ENCODE results near the gene VPREB3.

The VPREB3 gene

DNA sequence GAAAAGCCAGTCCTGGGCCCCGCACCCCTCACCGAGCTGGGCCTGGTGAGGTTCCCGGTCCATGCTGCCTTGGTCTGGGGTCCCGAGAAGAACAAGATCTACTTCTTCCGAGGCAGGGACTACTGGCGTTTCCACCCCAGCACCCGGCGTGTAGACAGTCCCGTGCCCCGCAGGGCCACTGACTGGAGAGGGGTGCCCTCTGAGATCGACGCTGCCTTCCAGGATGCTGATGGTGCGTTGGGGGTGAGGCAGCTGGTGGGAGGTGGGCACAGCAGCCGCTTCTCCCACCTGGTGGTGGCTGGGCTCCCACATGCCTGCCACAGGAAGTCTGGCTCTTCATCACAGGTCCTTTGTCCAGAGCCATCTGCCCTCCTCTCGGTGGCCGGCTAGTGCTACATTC is 28.0 kb upstream of the VPREB3 start:
- H2AFZ ChIP-seq (ENCODE audit: low read length): no peak overlapping the region

DNA sequence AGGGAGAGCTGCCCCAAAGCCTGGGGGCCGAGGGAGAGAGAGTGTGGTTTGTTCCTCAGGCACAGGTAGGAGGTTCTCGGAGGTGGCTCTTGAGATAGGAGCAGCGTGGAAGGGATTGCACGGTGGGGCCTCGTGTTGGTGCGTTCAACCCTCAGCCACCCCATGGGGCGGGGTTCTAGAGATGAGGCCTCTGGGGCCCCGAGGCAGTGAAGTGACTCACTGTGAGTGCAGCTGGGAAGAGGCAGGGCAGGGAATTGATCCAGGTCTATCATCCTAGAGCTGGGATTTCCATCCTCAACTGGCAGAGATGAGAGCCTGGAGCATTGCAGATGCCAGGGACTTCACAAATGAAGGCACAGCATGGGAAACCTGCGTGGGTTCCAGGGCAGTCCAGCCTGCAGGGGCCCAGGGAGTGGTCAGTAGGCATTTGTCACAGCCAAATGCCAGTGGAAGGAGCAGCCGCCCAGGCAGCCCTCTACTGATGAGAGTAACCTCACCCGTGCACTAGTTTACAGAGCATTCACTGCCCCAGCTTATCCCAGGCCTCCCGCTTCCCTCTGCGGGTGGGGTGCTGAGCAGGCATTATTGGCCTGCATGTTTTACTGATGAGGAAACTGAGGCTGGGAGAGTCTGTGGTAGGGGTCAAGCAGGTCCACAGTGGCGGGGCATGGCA is 27.4 kb upstream of the VPREB3 start:
- H3K9ac ChIP-seq (ENCODE audit: low read length): no peak overlapping the region
- H3K4me2 ChIP-seq (ENCODE audit: low read length): no peak overlapping the region
- H2AFZ ChIP-seq (ENCODE audit: low read length): no peak overlapping the region

More for the DNA sequence above, 28.0 kb upstream of the VPREB3 start:
- Histone ChIP-seq H3K36me3 (ENCODE audit: insufficient read depth, low read length) (no peaks in the 10 kb centered on the region), H3K79me2 (ENCODE audit: insufficient read depth, low read length) (no peaks in the 10 kb centered on the region), H3K9me3 (ENCODE audit: low read length) (no peaks in the 10 kb centered on the region), H3K9ac (ENCODE audit: low read length) (no peak overlapping the region), H4K20me1 (ENCODE audit: insufficient read depth, low read length) (no peaks in the 10 kb centered on the region), H3K4me1 (ENCODE audit: insufficient read depth, low read length, severe bottlenecking) (peaks cover 7% of the 10 kb centered on the region), H3K9me2 (ENCODE audit: low read depth, low read length) (no peaks in the 10 kb centered on the region), H3K27me3 (ENCODE audit: insufficient read depth, low read length) (0 out of 2 replicates have a peak, but pooled peaks cover 4% of the 10 kb centered on the region), H3K4me3 (ENCODE audit: low read depth, low read length, poor library complexity, severe bottlenecking) (no peak overlapping the region), H3K27ac (ENCODE audit: low read depth, low read length, poor library complexity, severe bottlenecking) (no peak overlapping the region), H3F3A (ENCODE audit: insufficient read depth, low read length) (no peaks in the 10 kb centered on the region), H3K4me2 (ENCODE audit: low read length) (no peak overlapping the region)
- TF ChIP-seq, protein P1, sequence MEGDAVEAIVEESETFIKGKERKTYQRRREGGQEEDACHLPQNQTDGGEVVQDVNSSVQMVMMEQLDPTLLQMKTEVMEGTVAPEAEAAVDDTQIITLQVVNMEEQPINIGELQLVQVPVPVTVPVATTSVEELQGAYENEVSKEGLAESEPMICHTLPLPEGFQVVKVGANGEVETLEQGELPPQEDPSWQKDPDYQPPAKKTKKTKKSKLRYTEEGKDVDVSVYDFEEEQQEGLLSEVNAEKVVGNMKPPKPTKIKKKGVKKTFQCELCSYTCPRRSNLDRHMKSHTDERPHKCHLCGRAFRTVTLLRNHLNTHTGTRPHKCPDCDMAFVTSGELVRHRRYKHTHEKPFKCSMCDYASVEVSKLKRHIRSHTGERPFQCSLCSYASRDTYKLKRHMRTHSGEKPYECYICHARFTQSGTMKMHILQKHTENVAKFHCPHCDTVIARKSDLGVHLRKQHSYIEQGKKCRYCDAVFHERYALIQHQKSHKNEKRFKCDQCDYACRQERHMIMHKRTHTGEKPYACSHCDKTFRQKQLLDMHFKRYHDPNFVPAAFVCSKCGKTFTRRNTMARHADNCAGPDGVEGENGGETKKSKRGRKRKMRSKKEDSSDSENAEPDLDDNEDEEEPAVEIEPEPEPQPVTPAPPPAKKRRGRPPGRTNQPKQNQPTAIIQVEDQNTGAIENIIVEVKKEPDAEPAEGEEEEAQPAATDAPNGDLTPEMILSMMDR (IDR thresholded peaks at IDR 0.05; ENCODE audit: low read length): no peak
- TF ChIP-seq EZH2 (IDR thresholded peaks at IDR 0.05; ENCODE audit: borderline replicate concordance, low read length): no peak

DNA sequence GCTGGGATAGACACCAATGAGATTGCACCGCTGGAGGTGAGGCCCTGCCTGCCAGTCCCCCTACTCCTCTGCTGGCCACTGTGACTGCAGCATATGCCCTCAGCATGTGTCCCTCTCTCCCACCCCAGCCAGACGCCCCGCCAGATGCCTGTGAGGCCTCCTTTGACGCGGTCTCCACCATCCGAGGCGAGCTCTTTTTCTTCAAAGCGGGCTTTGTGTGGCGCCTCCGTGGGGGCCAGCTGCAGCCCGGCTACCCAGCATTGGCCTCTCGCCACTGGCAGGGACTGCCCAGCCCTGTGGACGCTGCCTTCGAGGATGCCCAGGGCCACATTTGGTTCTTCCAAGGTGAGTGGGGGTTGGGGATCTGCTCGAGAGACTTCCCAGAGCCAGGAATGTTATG is 26.8 kb upstream of the VPREB3 start:
- no peak overlapping the region for H3K4me2 ChIP-seq (ENCODE audit: low read length)
- no peak overlapping the region for H3K27ac ChIP-seq (ENCODE audit: low read depth, low read length, poor library complexity, severe bottlenecking)
- no peak overlapping the region for H3K9ac ChIP-seq (ENCODE audit: low read length)
- no peaks in the 10 kb centered on the region for H3K36me3 ChIP-seq (ENCODE audit: insufficient read depth, low read length)
- TF ChIP-seq, protein P1 (IDR thresholded peaks at IDR 0.05; ENCODE audit: low read length): no peak
- TF ChIP-seq EZH2 (IDR thresholded peaks at IDR 0.05; ENCODE audit: borderline replicate concordance, low read length): no peak
- no peaks in the 10 kb centered on the region for H4K20me1 ChIP-seq (ENCODE audit: insufficient read depth, low read length)
- H3F3A ChIP-seq (ENCODE audit: insufficient read depth, low read length): no peaks in the 10 kb centered on the region
- H3K4me1 ChIP-seq (ENCODE audit: insufficient read depth, low read length, severe bottlenecking): peaks cover under 1% of the 10 kb centered on the region
- no peaks in the 10 kb centered on the region for H3K79me2 ChIP-seq (ENCODE audit: insufficient read depth, low read length)
- no peak overlapping the region for H3K4me3 ChIP-seq (ENCODE audit: low read depth, low read length, poor library complexity, severe bottlenecking)
- 0 out of 2 replicates have a peak, but pooled peaks cover 4% of the 10 kb centered on the region for H3K27me3 ChIP-seq (ENCODE audit: insufficient read depth, low read length)
- no peaks in the 10 kb centered on the region for H3K9me2 ChIP-seq (ENCODE audit: low read depth, low read length)
- H2AFZ ChIP-seq (ENCODE audit: low read length): no peak overlapping the region
- no peaks in the 10 kb centered on the region for H3K9me3 ChIP-seq (ENCODE audit: low read length)

More for the DNA sequence above, 27.4 kb upstream of the VPREB3 start:
- TF ChIP-seq, protein P1 (IDR thresholded peaks at IDR 0.05; ENCODE audit: low read length): no peak
- no peaks in the 10 kb centered on the region for H3K36me3 ChIP-seq (ENCODE audit: insufficient read depth, low read length)
- H3K27ac ChIP-seq (ENCODE audit: low read depth, low read length, poor library complexity, severe bottlenecking): no peak overlapping the region
- H3K9me3 ChIP-seq (ENCODE audit: low read length): no peaks in the 10 kb centered on the region
- H3K9me2 ChIP-seq (ENCODE audit: low read depth, low read length): no peaks in the 10 kb centered on the region
- H4K20me1 ChIP-seq (ENCODE audit: insufficient read depth, low read length): no peaks in the 10 kb centered on the region
- no peaks in the 10 kb centered on the region for H3K79me2 ChIP-seq (ENCODE audit: insufficient read depth, low read length)
- H3K27me3 ChIP-seq (ENCODE audit: insufficient read depth, low read length): 0 out of 2 replicates have a peak, but pooled peaks cover 4% of the 10 kb centered on the region
- no peak overlapping the region for H3K4me3 ChIP-seq (ENCODE audit: low read depth, low read length, poor library complexity, severe bottlenecking)
- H3K4me1 ChIP-seq (ENCODE audit: insufficient read depth, low read length, severe bottlenecking): peaks cover 6% of the 10 kb centered on the region
- H3F3A ChIP-seq (ENCODE audit: insufficient read depth, low read length): no peaks in the 10 kb centered on the region
